Activated naive CD4-positive, alpha-beta T cell treated with anti-CD3 and anti-CD28 coated beads, Interleukin-2, amount 50 U/mL, for 24 hours (primary cell): ENCODE results near the gene GLIPR1.
"Not testable (repeated sequence)": the region's sequence is repeated elsewhere in the genome, so short reads cannot be mapped to it uniquely, and the experiment has no call there.

Experiments
- H3K27ac Mint-ChIP-seq: one replicate; pipeline ENCODE4 v1.8.0; 2021; ENCODE audit warnings: mild to moderate bottlenecking, mixed read lengths
- H3K27me3 Mint-ChIP-seq: one replicate; pipeline ENCODE4 v1.8.0; 2021; ENCODE audit warnings: mixed read lengths
- H3K36me3 Mint-ChIP-seq: one replicate; pipeline ENCODE4 v1.8.0; 2021; ENCODE audit warnings: mixed read lengths
- H3K4me1 Mint-ChIP-seq: one replicate; pipeline ENCODE4 v1.8.0; 2021; ENCODE audit warnings: mixed read lengths
- H3K4me3 Mint-ChIP-seq: one replicate; pipeline ENCODE4 v1.8.0; 2021; ENCODE audit warnings: mild to moderate bottlenecking, mixed read lengths
- H3K9me3 Mint-ChIP-seq: one replicate; pipeline ENCODE4 v1.8.0; 2021; ENCODE audit warnings: mixed read lengths

The GLIPR1 gene

GRCh38 chr12:75487308-75487707, 6.8 kb downstream of the GLIPR1 start:
- Mint-ChIP-seq H3K27me3 (no peaks in the 10 kb centered on the region), H3K4me1 (peaks cover 61% of the 10 kb centered on the region), H3K9me3 (no peaks in the 10 kb centered on the region), H3K36me3 (peaks cover 8% of the 10 kb centered on the region), H3K27ac (no peak overlapping the region), H3K4me3 (no peak overlapping the region)

GRCh38 chr12:75488553-75488952, 8.0 kb downstream of the GLIPR1 start:
- Mint-ChIP-seq H3K27ac (peak overlapping the region; percentile 77), H3K4me1 (peaks cover 50% of the 10 kb centered on the region), H3K36me3 (peaks cover 5% of the 10 kb centered on the region)

GRCh38 chr12:75489187-75489586, 8.6 kb downstream of the GLIPR1 start:
- Mint-ChIP-seq H3K4me1 (peaks cover 49% of the 10 kb centered on the region), H3K4me3 (peak overlapping the region; percentile 37), H3K36me3 (peaks cover 5% of the 10 kb centered on the region), H3K27ac (peak overlapping the region; percentile 75), H3K9me3 (no peaks in the 10 kb centered on the region), H3K27me3 (no peaks in the 10 kb centered on the region)

More at GRCh38 chr12:75488553-75488952, 8.0 kb downstream of the GLIPR1 start:
- no peaks in the 10 kb centered on the region for H3K27me3 Mint-ChIP-seq
- H3K4me3 Mint-ChIP-seq = no peak overlapping the region
- no peaks in the 10 kb centered on the region for H3K9me3 Mint-ChIP-seq

- Mint-ChIP-seq H3K9me3 (no peaks in the 10 kb centered on the region), H3K4me1 (peaks cover 44% of the 10 kb centered on the region), H3K27me3 (no peaks in the 10 kb centered on the region), H3K36me3 (peaks cover 6% of the 10 kb centered on the region), H3K27ac (peak overlapping the region; percentile 75), H3K4me3 (peak overlapping the region; percentile 37)
Observed at GRCh38 chr12:75489613-75490210, 9.2 kb downstream of the GLIPR1 start.

- Mint-ChIP-seq H3K27me3 (no peaks in the 10 kb centered on the region), H3K4me1 (peaks cover 34% of the 10 kb centered on the region), H3K27ac (peak overlapping the region; percentile 52), H3K36me3 (peaks cover 9% of the 10 kb centered on the region), H3K4me3 (no peak overlapping the region), H3K9me3 (no peaks in the 10 kb centered on the region)
Observed at GRCh38 chr12:75491169-75491568, 10.6 kb downstream of the GLIPR1 start.

- Mint-ChIP-seq H3K36me3 (peaks cover 8% of the 10 kb centered on the region), H3K9me3 (no peaks in the 10 kb centered on the region), H3K27me3 (no peaks in the 10 kb centered on the region), H3K27ac (no peak overlapping the region), H3K4me3 (no peak overlapping the region), H3K4me1 (peaks cover 20% of the 10 kb centered on the region)
Observed at GRCh38 chr12:75503459-75503858, 22.9 kb downstream of the GLIPR1 start.

GRCh38 chr12:75503866-75504265, 23.3 kb downstream of the GLIPR1 start:
- Mint-ChIP-seq H3K27ac (no peak overlapping the region), H3K27me3 (no peaks in the 10 kb centered on the region), H3K4me3 (no peak overlapping the region), H3K4me1 (peaks cover 23% of the 10 kb centered on the region), H3K36me3 (peaks cover 8% of the 10 kb centered on the region), H3K9me3 (no peaks in the 10 kb centered on the region)

GRCh38 chr12:75505706-75506312, 25.3 kb downstream of the GLIPR1 start:
- Mint-ChIP-seq H3K4me1 (peaks cover 40% of the 10 kb centered on the region), H3K9me3 (no peaks in the 10 kb centered on the region), H3K27ac (peak overlapping the region; percentile 56), H3K27me3 (no peaks in the 10 kb centered on the region), H3K36me3 (peaks cover 5% of the 10 kb centered on the region), H3K4me3 (no peak overlapping the region)

- H3K27me3 Mint-ChIP-seq = no peaks in the 10 kb centered on the region
- peaks cover 47% of the 10 kb centered on the region for H3K4me1 Mint-ChIP-seq
- H3K4me3 Mint-ChIP-seq = no peak overlapping the region
- peak overlapping the region; percentile 18 for H3K27ac Mint-ChIP-seq
- peaks cover 5% of the 10 kb centered on the region for H3K36me3 Mint-ChIP-seq
- H3K9me3 Mint-ChIP-seq = no peaks in the 10 kb centered on the region
Observed at GRCh38 chr12:75507086-75507485, 26.5 kb downstream of the GLIPR1 start.

GRCh38 chr12:75508159-75508558, 27.6 kb downstream of the GLIPR1 start:
- Mint-ChIP-seq H3K27me3 (no peaks in the 10 kb centered on the region), H3K4me1 (peaks cover 49% of the 10 kb centered on the region), H3K27ac (no peak overlapping the region), H3K36me3 (peaks cover 5% of the 10 kb centered on the region), H3K9me3 (no peaks in the 10 kb centered on the region), H3K4me3 (no peak overlapping the region)

GRCh38 chr12:75509621-75510020, 29.1 kb downstream of the GLIPR1 start:
- Mint-ChIP-seq H3K9me3 (no peaks in the 10 kb centered on the region), H3K27me3 (no peaks in the 10 kb centered on the region), H3K27ac (peak overlapping the region; percentile 98), H3K36me3 (peaks cover 3% of the 10 kb centered on the region), H3K4me1 (peaks cover 45% of the 10 kb centered on the region), H3K4me3 (peak overlapping the region; percentile 99)

- Mint-ChIP-seq H3K27ac (peak within 1 kb of the TSS; percentile 98), H3K4me3 (peak within 1 kb of the TSS; percentile 99), H3K27me3 (no peaks in the 10 kb centered on the region), H3K9me3 (no peaks in the 10 kb centered on the region), H3K36me3 (no peaks in the 10 kb centered on the region), H3K4me1 (peaks cover 40% of the 10 kb centered on the region)
Observed at GRCh38 chr12:75511116-75512048, 30.8 kb downstream of the GLIPR1 start, which contains the start of gene KRR1. Gene KRR1 (minus strand): TSS chr12:75511609. CDS start chr12:75511597, 12 bp downstream.

- H3K36me3 Mint-ChIP-seq, H3K9me3 Mint-ChIP-seq, H3K4me1 Mint-ChIP-seq, H3K27ac Mint-ChIP-seq, H3K27me3 Mint-ChIP-seq, H3K4me3 Mint-ChIP-seq: not testable (repeated sequence)
Observed at GRCh38 chr12:75521224-75521623, 40.7 kb downstream of the GLIPR1 start.

- H3K4me3 Mint-ChIP-seq, H3K27ac Mint-ChIP-seq, H3K9me3 Mint-ChIP-seq, H3K36me3 Mint-ChIP-seq, H3K4me1 Mint-ChIP-seq: not testable (repeated sequence)
- H3K27me3 Mint-ChIP-seq = peaks cover 12% of the 10 kb centered on the region
Observed at GRCh38 chr12:75522124-75522523, 41.6 kb downstream of the GLIPR1 start.

- Mint-ChIP-seq H3K9me3 (no peaks in the 10 kb centered on the region), H3K36me3 (peaks cover 2% of the 10 kb centered on the region), H3K4me3 (no peak overlapping the region), H3K27me3 (peaks cover 15% of the 10 kb centered on the region), H3K27ac (no peak overlapping the region), H3K4me1 (no peaks in the 10 kb centered on the region)
Observed at GRCh38 chr12:75525263-75525662, 44.7 kb downstream of the GLIPR1 start.
